Astrocyte of the spinal cord (primary cell): ENCODE results near the gene FYB1.
"Not testable (repeated sequence)": the region's sequence is repeated elsewhere in the genome, so short reads cannot be mapped to it uniquely, and the experiment has no call there.

Source experiments
- DNase-seq: peaks from one replicate; pipeline ENCODE4 v3.0.0; 2011; ENCODE audit warnings: low read depth, low spot score
- H3K4me3 ChIP-seq: 2 replicates; pipeline ENCODE4 v1.5.1; 2011; ENCODE audit warnings: low read depth, mild to moderate bottlenecking, low read length, moderate library complexity
- in situ Hi-C: cut with HindIII; loops from 2 replicates; pipeline ENCODE4 v1.10.0; 2017; ENCODE audit warnings: low sequenced_read_pairs
- TF ChIP-seq, protein P1 (sequence below): IDR thresholded peaks from 2 replicates; pipeline ENCODE4 v1.5.1; 2012; ENCODE audit warnings: low read depth, mild to moderate bottlenecking, low read length, inconsistent platforms

Gene FYB1

DNA sequence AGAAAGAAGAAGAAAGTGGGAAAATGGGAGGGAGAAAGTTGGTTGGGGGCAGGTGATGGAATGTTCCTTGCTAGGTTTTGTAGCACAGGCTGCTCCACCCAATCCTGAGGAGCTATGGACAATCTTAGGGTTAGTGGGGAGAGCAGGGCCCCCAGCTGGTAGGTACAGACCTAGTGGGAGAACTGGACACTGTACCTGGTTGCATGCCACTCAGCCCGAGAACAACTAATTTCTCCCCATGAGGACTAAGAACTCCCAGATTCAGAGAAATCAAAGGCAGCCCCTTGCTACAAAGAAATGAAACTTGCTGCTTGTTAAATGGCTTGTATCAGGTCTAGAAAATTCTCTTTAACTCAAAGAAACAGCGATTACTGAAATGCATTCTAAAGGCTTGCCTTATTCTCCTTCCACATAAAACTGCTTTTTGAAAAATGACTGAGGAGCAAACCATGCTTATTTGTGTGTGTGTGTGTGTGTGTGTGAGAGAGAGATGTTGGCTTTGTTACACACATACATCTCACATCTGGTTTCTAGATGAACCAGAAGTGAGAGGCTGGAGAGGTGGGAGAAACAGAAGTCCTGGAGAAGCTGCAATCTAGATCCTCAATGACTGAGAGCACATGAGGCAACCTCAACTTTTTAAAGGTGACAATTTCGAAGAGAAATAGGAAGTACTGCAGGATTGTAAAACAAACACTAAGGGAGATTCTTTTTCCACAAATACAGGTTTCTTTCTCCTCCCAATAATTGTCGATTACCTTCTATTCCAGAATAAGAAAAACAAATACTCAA lies 28.9 kb downstream of the FYB1 start:
- no peak for DNase-seq
- H3K4me3 ChIP-seq, result no peak overlapping the region
- TF ChIP-seq, protein P1, sequence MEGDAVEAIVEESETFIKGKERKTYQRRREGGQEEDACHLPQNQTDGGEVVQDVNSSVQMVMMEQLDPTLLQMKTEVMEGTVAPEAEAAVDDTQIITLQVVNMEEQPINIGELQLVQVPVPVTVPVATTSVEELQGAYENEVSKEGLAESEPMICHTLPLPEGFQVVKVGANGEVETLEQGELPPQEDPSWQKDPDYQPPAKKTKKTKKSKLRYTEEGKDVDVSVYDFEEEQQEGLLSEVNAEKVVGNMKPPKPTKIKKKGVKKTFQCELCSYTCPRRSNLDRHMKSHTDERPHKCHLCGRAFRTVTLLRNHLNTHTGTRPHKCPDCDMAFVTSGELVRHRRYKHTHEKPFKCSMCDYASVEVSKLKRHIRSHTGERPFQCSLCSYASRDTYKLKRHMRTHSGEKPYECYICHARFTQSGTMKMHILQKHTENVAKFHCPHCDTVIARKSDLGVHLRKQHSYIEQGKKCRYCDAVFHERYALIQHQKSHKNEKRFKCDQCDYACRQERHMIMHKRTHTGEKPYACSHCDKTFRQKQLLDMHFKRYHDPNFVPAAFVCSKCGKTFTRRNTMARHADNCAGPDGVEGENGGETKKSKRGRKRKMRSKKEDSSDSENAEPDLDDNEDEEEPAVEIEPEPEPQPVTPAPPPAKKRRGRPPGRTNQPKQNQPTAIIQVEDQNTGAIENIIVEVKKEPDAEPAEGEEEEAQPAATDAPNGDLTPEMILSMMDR, result no peak
- in situ Hi-C loops, result no loop called here

DNA sequence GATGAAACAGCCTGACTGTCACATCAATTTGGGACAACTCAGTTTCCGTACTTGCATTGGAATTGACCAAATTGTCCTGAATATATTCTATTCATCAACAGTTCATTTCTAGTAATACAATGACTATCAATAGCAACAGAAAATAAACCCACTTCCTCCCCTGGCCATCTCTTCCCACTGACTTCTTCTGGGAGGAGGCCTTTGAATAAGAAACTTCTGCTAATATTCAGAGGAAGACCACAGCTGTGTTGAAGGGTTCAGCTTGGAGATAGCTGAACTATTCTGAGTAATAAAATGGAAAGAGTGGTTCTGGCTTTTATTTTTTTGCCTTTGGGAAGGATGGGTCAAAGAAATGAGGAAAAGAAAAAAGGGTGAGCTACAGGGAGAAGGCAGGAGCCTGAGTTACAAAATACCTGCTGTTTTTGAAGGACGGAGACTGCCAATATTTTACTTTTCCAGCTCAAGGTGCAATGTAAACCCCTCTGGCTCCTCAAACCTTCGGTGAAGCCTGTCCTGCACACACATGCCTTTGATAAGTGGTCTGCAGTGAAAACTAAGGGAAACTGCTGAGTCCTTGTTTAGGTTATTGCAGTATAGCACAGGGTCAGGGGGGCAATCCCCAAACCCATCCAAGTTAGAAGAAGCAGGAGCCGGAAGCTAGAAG lies 29.9 kb downstream of the FYB1 start:
- no peak overlapping the region for H3K4me3 ChIP-seq
- in situ Hi-C loops, result no loop called here
- DNase-seq, result no peak
- TF ChIP-seq, protein P1, result no peak

DNA sequence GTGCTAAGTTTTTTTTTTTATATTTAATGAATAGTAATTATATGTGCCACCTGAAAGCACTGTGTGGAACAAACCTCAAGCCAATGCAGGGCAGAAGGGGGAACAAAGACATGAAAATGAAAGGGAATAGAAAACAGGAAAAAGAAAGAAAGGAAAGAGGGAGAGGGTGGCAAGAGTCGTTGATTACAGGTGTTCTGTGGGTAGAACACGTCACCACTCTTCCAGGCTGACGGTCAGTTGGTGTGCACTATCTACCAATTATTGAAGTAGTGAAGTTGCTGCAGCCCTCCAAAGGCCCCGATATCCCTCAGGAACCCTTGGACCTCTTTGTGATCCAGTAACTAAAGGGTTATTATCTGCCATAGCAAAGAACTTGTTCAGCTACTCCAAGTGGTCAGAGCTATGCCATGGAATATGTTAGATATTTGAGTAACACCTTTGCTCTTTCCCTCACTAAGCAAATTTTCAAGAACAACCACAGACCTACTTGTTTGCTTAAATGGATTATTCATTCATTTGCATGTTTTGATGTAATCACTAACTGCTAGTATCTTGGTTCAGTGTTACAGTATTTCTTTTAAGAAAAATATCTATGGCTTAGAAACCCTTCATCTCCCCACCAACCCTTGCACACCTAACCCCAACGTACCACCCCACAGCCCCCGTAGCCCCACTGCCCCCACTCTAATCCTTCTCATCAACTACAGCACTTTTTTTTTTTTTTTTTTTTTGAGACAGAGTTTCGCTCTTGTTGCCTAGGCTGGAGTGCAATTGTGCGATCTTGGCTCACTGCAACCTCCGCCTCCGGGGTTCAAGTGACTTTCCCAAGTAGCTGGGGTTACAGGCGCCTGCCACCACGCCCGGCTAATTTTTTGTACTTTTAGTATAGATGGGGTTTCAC lies 31.3 kb downstream of the FYB1 start:
- in situ Hi-C loops, result no loop called here
- TF ChIP-seq, protein P1, result no peak

DNA sequence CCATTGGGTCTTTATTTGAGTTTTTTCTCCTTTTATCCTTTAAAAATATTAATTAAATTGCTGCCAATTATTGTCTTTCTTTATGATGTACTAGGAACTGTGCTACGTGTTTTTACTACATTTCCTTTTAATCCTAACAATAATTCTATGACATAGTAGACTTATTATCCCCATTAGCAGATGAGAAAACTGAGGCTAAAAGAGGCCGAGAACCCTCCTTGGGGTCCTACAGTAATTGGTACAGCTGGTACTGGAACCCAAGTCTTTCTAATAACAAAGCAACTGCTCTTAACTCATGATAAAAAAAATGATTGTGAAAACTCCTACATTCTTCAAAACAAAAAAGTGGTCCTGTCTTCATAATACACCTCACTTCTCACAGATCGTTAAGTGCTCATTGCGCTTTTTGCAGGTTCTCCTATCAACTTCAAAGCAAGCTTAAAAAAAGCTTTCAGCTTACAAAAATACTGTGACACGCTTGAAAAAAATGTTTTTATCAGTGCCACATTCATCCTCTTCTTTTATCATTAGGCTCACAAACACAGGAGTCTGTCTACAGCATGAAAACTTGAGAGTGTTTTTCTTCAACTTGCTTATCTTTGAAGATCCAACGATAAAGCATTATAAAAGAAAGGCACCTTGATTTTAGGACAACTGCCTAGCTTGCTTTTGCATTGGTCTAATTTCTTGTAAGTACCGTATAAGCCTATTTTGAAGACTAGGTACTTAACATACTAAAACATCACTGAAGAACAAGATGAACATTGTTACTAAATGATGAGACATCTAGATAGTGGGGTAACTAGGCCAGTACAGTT lies 32.4 kb downstream of the FYB1 start:
- in situ Hi-C loops, result no loop called here
- no peak overlapping the region for H3K4me3 ChIP-seq
- TF ChIP-seq, protein P1, result no peak
- no peak for DNase-seq

More for the DNA sequence above, 31.3 kb downstream of the FYB1 start:
- no peak overlapping the region for H3K4me3 ChIP-seq
- no peak for DNase-seq

DNA sequence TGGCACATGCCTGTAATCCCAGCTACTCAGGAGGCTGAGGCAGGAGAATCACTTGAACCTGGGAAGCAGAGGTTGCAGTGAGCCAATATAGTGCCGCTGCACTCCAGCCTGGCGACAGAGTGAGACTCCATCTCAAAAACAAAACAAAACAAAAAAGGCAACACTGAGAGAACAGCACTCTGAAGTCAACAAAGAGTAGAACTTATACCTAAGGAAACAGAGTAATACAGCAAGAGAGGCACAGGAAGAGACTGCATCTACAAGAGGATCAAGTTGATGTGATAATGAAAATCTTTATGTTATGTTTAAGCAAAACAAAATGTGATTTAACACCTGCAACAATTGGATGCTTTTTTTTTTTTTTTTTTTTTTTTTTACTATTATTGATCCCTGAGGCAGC lies 33.1 kb downstream of the FYB1 start:
- TF ChIP-seq, protein P1, result no peak
- DNase-seq, result no peak
- in situ Hi-C loops, result no loop called here
- H3K4me3 ChIP-seq, result no peak overlapping the region

DNA sequence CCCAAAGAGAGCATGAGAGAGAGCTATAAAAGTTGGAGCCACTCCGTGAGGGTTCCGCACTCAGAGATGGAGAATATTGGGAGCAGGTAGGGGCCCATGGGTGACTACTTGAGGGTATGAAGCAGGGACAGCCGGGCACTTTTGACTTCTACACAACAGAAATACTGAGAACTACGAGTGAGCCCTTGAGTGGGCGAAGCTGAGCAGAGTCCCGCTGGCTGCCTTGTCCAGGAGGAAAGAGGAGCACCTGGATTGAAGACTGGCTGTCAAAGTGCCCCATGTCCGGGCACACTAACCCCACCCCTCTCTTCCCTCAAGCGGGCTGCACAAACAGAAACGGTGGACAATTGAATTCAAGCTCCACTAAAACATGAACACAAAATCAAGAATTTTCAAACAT lies 33.6 kb downstream of the FYB1 start:
- in situ Hi-C loops, result no loop called here
- TF ChIP-seq, protein P1, result no peak
- no peak for DNase-seq
- H3K4me3 ChIP-seq, result no peak overlapping the region

DNA sequence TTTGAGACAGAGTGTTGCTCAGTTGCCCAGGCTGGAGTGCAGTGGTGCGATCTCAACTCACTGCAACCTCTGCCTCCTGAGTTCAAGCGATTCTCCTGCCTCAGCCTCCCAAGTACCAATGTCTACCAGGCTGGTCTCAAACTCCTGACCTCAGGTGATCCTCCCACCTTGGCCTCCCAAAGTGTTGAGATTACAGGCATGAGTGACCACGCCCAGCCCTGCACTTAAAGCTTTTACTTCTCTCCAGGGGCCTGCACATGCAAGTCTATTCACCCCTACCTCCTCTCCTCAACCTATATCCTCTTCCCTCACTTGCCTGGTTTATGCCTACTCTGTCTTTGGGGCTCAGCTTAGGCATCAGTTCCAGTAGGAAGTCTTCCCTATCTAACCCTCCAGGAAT lies 39.8 kb downstream of the FYB1 start:
- in situ Hi-C loops, H3K4me3 ChIP-seq, DNase-seq: not testable (repeated sequence)
